K562 (cell line): ENCODE measurements around the gene LAMC1. TPM values are rescaled to one million over a fixed set of nuclear protein-coding genes. Genes with fewer than 3 reads are reported as not detected.

Source experiments
- ATAC-seq: fragments of 200-7000 bp; cut with Tn5 transposase; 3 replicates; pipeline ENCODE4 v1.9.1; 2020; ENCODE audit warnings: moderate library complexity
- BruUV-seq: library from RNA; stranded (reverse); fragments of 400-500 nt; replicated peaks from 2 replicates; lab custom pipeline; 2021; lab: Mats Ljungman, UMichigan
- CTCF ChIA-PET: fragments of 300-600 bp; formaldehyde crosslinking; extraction: SDS; loops from one replicate; lab custom pipeline; 2021; ENCODE audit warnings: low intra/inter-chr PET ratio; lab: Yijun Ruan, JAX
- POLR2A ChIA-PET: fragments of 300-600, 350-650 bp; sonication (Branson Sonifier 250); formaldehyde crosslinking; extraction: SDS; loops from one replicate; lab custom pipeline; 2021; ENCODE audit warnings: antibody characterized with exemption, inconsistent platforms; lab: Yijun Ruan, JAX
- DNase-seq, 4 experiments: peaks; one replicate each; pipeline versions ENCODE4 v3.0.0 to v3.0.0-alpha.2; 2011 to 2018; ENCODE audit warnings: low spot score in 3 of 4, mixed read lengths in 3 of 4; ENCODE audit errors: extremely low read depth in 1 of 4
- FAIRE-seq: peaks from 2 replicates; lab custom pipeline; 2011; peaks lifted over from hg19 to GRCh38; lab: Jason Lieb, UNC
- H2AFZ ChIP-seq: 2 replicates; pipeline ENCODE4 v1.6.0; 2011; ENCODE audit warnings: low read depth, low read length, control low read depth, inconsistent platforms
- H3K27ac ChIP-seq: fragments of 200-600 bp; 3 replicates; pipeline ENCODE4 v1.8.0; 2011; ENCODE audit warnings: low read depth, mild to moderate bottlenecking, control low read depth, inconsistent platforms, low read length, moderate library complexity, mixed read lengths; ENCODE audit errors: extremely low read depth
- H3K27me3 ChIP-seq, 2 experiments: fragments of 300-600 bp in 1 of 2; 2 replicates in 1 of 2; 3 replicates in 1 of 2; pipeline versions ENCODE4 v1.6.0 to v1.8.0; 2011; ENCODE audit warnings: inconsistent platforms in 2 of 2, low read length in 2 of 2, mild to moderate bottlenecking in 1 of 2, mixed read lengths in 1 of 2, moderate library complexity in 1 of 2; ENCODE audit not compliant: control insufficient read depth in 2 of 2, insufficient read depth in 2 of 2
- H3K36me3 ChIP-seq: fragments of 300-600 bp; 3 replicates; pipeline ENCODE4 v1.8.0; 2011; ENCODE audit warnings: mild to moderate bottlenecking, low read length, inconsistent platforms; ENCODE audit not compliant: control insufficient read depth, insufficient read depth
- H3K4me1 ChIP-seq, 2 experiments: fragments of 200-600 bp in 1 of 2; replicated peaks in 1 of 2; 2 replicates in 1 of 2; 3 replicates in 1 of 2; pipeline versions ENCODE4 v1.5.1 to v1.8.0; 2011; ENCODE audit warnings: inconsistent platforms in 2 of 2, low read length in 2 of 2, mild to moderate bottlenecking in 1 of 2, mixed read lengths in 1 of 2, moderate library complexity in 1 of 2; ENCODE audit not compliant: control insufficient read depth in 2 of 2, insufficient read depth in 2 of 2
- H3K4me2 ChIP-seq: 2 replicates; pipeline ENCODE4 v1.6.1; 2011; ENCODE audit warnings: low read length, control low read depth, inconsistent platforms, mixed read lengths; ENCODE audit not compliant: insufficient read depth
- H3K4me3 ChIP-seq: fragments of 200-600 bp; sonication (generic), shearing (Covaris generic); 2 replicates; pipeline ENCODE4 v1.5.1; 2016; ENCODE audit warnings: control low read depth, inconsistent platforms
- H3K79me2 ChIP-seq: fragments of 200-600 bp; 3 replicates; pipeline ENCODE4 v1.8.0; 2011; ENCODE audit warnings: low read length, inconsistent platforms; ENCODE audit not compliant: control insufficient read depth, insufficient read depth
- H3K9ac ChIP-seq, 2 experiments: 2 replicates each; pipeline versions ENCODE4 v1.6.0 to v1.6.1; 2011; ENCODE audit warnings: low read depth in 2 of 2, low read length in 2 of 2, control low read depth in 1 of 2, inconsistent platforms in 1 of 2, mild to moderate bottlenecking in 1 of 2, mixed read lengths in 1 of 2; ENCODE audit not compliant: insufficient read depth in 1 of 2
- H3K9me1 ChIP-seq: one replicate; pipeline ENCODE4 v1.6.0; 2011; ENCODE audit warnings: inconsistent platforms, mild to moderate bottlenecking, low read length, moderate library complexity; ENCODE audit not compliant: control insufficient read depth, insufficient read depth
- H3K9me3 ChIP-seq: replicated peaks from 2 replicates; pipeline ENCODE4 v1.5.1; 2011; ENCODE audit warnings: low read depth, low read length, inconsistent platforms; ENCODE audit not compliant: control insufficient read depth, insufficient read depth
- H4K20me1 ChIP-seq: replicated peaks from 2 replicates; pipeline ENCODE4 v1.6.1; 2011; ENCODE audit warnings: low read length, inconsistent platforms, mixed read lengths; ENCODE audit not compliant: control insufficient read depth, insufficient read depth
- AFF1 ChIP-seq, 2 experiments: fragments of 450-650 bp; IDR thresholded peaks; 2 replicates each; pipeline ENCODE4 v1.6.1; 2018; ENCODE audit warnings: mild to moderate bottlenecking in 2 of 2, low read depth in 1 of 2; ENCODE audit not compliant: partially characterized antibody in 2 of 2
- ESRRB ChIP-seq: fragments of 250-450 bp; sonication (Bioruptor Pico); IDR thresholded peaks from 2 replicates; pipeline ENCODE4 v1.5.0; 2020; ENCODE audit warnings: mild to moderate bottlenecking, moderate library complexity, borderline replicate concordance
- KLF13 ChIP-seq: fragments of 450-650 bp; IDR thresholded peaks from 2 replicates; pipeline ENCODE4 v1.6.1; 2016; ENCODE audit warnings: missing genetic modification characterization, low read depth, mild to moderate bottlenecking, missing compliant biosample characterization, moderate library complexity, borderline replicate concordance
- MIER1 ChIP-seq: fragments of 450-650 bp; IDR thresholded peaks from 2 replicates; pipeline ENCODE4 v1.6.1; 2016; ENCODE audit warnings: antibody characterized with exemption, mild to moderate bottlenecking, low read depth
- MTF1 ChIP-seq: fragments of 250-450 bp; sonication (Bioruptor Pico); IDR thresholded peaks from 2 replicates; pipeline ENCODE4 v1.9.0; 2021; ENCODE audit warnings: moderate library complexity, mild to moderate bottlenecking, inconsistent platforms, borderline replicate concordance
- POLR2H ChIP-seq: IDR thresholded peaks from 2 replicates; pipeline ENCODE4 v1.6.1; 2016; ENCODE audit warnings: missing genetic modification characterization, low read depth, mild to moderate bottlenecking, control low read depth, missing compliant biosample characterization, moderate library complexity
- RFX5 ChIP-seq: IDR thresholded peaks from 2 replicates; pipeline ENCODE4 v1.6.1; 2011; ENCODE audit warnings: low read depth, mild to moderate bottlenecking, improper control_type of control experiment, low read length
- SP1 ChIP-seq: sonication (generic); formaldehyde crosslinking; IDR thresholded peaks from 2 replicates; pipeline ENCODE4 v1.8.1; 2022; ENCODE audit warnings: mild to moderate bottlenecking, missing genetic modification reagents
- SREBF1 ChIP-seq: fragments of 150-350 bp; IDR thresholded peaks from 2 replicates; pipeline ENCODE4 v1.6.1; 2014; ENCODE audit warnings: antibody characterized with exemption, low read depth, low read length, borderline replicate concordance
- TAF7 ChIP-seq: fragments of 450-650 bp; IDR thresholded peaks from 2 replicates; pipeline ENCODE4 v1.6.1; 2016; ENCODE audit warnings: missing genetic modification characterization, missing compliant biosample characterization
- TFAM ChIP-seq: fragments of 250-450 bp; sonication (Bioruptor Pico); conservative IDR thresholded peaks from 2 replicates; pipeline ENCODE4 v1.5.0; 2021; ENCODE audit warnings: mild to moderate bottlenecking, moderate library complexity
- TSHZ1 ChIP-seq: fragments of 250-450 bp; sonication (Bioruptor Pico); IDR thresholded peaks from 2 replicates; pipeline ENCODE4 v1.4.0; 2020; ENCODE audit warnings: mild to moderate bottlenecking, moderate library complexity
- YBX1 ChIP-seq: fragments of 450-650 bp; IDR thresholded peaks from 2 replicates; pipeline ENCODE4 v1.7.1; 2016; ENCODE audit warnings: mild to moderate bottlenecking
- ZC3H4 ChIP-seq: sonication (generic); formaldehyde crosslinking; IDR thresholded peaks from 2 replicates; pipeline ENCODE4 v1.9.0; 2021; ENCODE audit warnings: missing genetic modification reagents, borderline replicate concordance
- ZFP1 ChIP-seq: fragments of 450-650 bp; formaldehyde crosslinking; IDR thresholded peaks from 2 replicates; pipeline ENCODE4 v1.4.0; 2020; ENCODE audit warnings: mild to moderate bottlenecking, mixed read lengths
- WGBS: fragments of 100-300 bp; shearing (Covaris generic); methylation state at CpG from one replicate; pipeline ENCODE4 v1.1.6; 2016; ENCODE audit warnings: low coverage, mixed read lengths; ENCODE audit not compliant: insufficient coverage; ENCODE audit errors: missing lambda C conversion rate; 5-methylcytosine and 5-hydroxymethylcytosine counted together
- in situ Hi-C: fragments of 300-500 bp; cut with MboI; formaldehyde crosslinking; loops from 4 replicates; pipeline ENCODE4 v1.15.0; 2018; ENCODE audit warnings: inconsistent platforms, mixed read lengths
- intact Hi-C: fragments of 100-400 bp; cut with micrococcal nuclease; formaldehyde crosslinking; loops from 2 replicates; pipeline ENCODE4 v1.14.2; 2022
- polyA plus RNA-seq, 8 experiments: library from polyadenylated mRNA; depleted of rRNA in 4 of 8; stranded (reverse) in 5 of 8; unstranded in 3 of 8; fragments of >200 nt; fragmentation: Nextera tagmentation in 2 of 8; fragmentation: Illumina TruSeq in 1 of 8; extraction: Ambion mirVana in 2 of 8; extraction: Trizol in 1 of 8; gene quantifications; 2 replicates each; pipeline versions ENCODE4 v1.2.1 to v1.2.3, GENCODE V29; 2011 to 2014; ENCODE audit warnings: inconsistent platforms in 1 of 8, missing spikeins in 1 of 8
- total RNA-seq, 7 experiments: library from RNA; depleted of rRNA in 6 of 7; stranded (reverse); fragments of >200 nt in 6 of 7; fragmentation: Illumina TruSeq in 2 of 7; extraction: Trizol in 2 of 7; gene quantifications; 2 replicates each; pipeline versions ENCODE4 v1.2.1 to v1.2.3, GENCODE V29; 2011 to 2021; ENCODE audit warnings: low replicate concordance in 1 of 7

The LAMC1 gene
- total and polyA plus RNA-seq, 9 of the 15 experiments (the other 6 are each of a cell fraction or from before 2014, with no cell fraction given): 0.07 to 0.71 (median 0.13) TPM; not detected in 2

GRCh38 chr1:183033205-183033604 is 10.0 kb downstream of the LAMC1 start:
- no peak overlapping the region for H3K27ac ChIP-seq
- ChIA-PET POLR2A (interaction anchor here (1.0 to 1.3 kb wide), 2 partner anchors 19 to 72 kb away, joined by 3 to 5 read pairs; no protein-coding TSS in a partner anchor), CTCF (no interaction called here)
- H3K4me2 ChIP-seq: no peak overlapping the region
- FAIRE-seq (no peak), ATAC-seq (no peak), DNase-seq (no peak)
- intact Hi-C loops: no loop called here
- 0% methylated on average over 2 of the region's 2 CpGs for WGBS
- H3K9me1 ChIP-seq: no peaks in the 10 kb centered on the region
- in situ Hi-C loops: no loop called here
- H3K9ac ChIP-seq: no peak overlapping the region
- H3K4me1 ChIP-seq: no peaks in the 10 kb centered on the region
- BruUV-seq: no TSS peak
- H3K79me2 ChIP-seq: no peaks in the 10 kb centered on the region
- H3K4me3 ChIP-seq: no peak overlapping the region
- TF ChIP-seq ESRRB (CRISPR knock-in tag): no peak
- TF ChIP-seq MTF1 (CRISPR knock-in tag): no peak
- TF ChIP-seq RFX5: no peak
- no peak for TF ChIP-seq MIER1
- TF ChIP-seq TFAM: no peak
- TF ChIP-seq TAF7 (tag): no peak
- no peak for TF ChIP-seq TSHZ1 (CRISPR knock-in tag)
- no peak for TF ChIP-seq ZFP1 (CRISPR knock-in tag)
- no peak for TF ChIP-seq ZC3H4 (CRISPR knock-in tag)
- TF ChIP-seq AFF1 (IDR thresholded peaks at IDR 0.05; ENCODE audit: low read depth in 1 of 2, partially characterized antibody in 2 of 2): no peak
- no peak for TF ChIP-seq SP1 (CRISPR knock-in tag)
- no peak for TF ChIP-seq SREBF1
- no peak for TF ChIP-seq KLF13
- TF ChIP-seq POLR2H (tag): no peak
- TF ChIP-seq YBX1: no peak
- H2AFZ ChIP-seq: no peak overlapping the region
- H3K9me3 ChIP-seq: no peaks in the 10 kb centered on the region
- no peaks in the 10 kb centered on the region for H4K20me1 ChIP-seq
- H3K36me3 ChIP-seq: no peaks in the 10 kb centered on the region
- peaks cover 10 to 22% of the 10 kb centered on the region in 2 experiments; a peak in 4 of 5 replicates for H3K27me3 ChIP-seq
